Measurements from ENCODE around the gene BTN3A1. TPM values are rescaled to one million over a fixed set of nuclear protein-coding genes. Genes with fewer than 3 reads are reported as not detected.
"Not testable (repeated sequence)": the region's sequence is repeated elsewhere in the genome, so short reads cannot be mapped to it uniquely, and the experiment has no call there.

Gene BTN3A1
- total RNA-seq, 4 donors from 2014 or later, result 5.3 to 12.9 (median 6.9) TPM

DNA sequence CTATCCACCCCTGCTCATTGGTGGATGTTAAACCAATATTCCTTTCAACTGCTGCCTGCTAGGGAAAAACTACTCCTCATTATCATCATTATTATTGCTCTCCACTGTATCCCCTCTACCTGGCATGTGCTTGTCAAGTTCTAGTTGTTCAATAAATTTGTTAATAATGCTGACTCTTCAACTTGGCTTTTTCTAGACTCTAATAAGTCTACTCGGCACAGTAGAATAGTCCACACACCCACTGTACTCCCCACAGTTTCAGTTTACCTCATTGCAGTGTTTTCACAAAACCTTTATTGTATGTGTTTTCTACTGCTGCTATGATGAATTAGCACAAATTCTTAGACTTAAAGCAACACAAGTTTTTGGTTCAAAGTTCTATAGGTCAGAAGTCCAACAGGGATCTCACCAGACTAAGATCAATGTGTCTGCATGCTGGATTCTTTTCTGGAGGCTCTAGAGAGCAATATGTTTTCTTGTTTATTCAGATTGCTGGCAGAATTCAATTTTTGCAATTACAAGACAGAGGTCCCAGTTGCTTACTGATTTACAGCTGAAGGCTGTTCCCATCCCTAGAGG is 13.1 kb downstream of the BTN3A1 start:
- Histone ChIP-seq H3K4me1 (peaks cover 0 to 2% (median under 1%) of the 10 kb centered on the region in 4 donors), H3K27ac (replicated peaks in 1 of 4) (no peak overlapping the region), H3K27me3 (no peaks in the 10 kb centered on the region), H3K9me3 (no peaks in the 10 kb centered on the region), H3K4me3 (no peak overlapping the region), H3K36me3 (peaks cover 0 to 36% (median 17%) of the 10 kb centered on the region in 4 donors)
- TF ChIP-seq EP300 (IDR thresholded peaks at IDR 0.05) (no peak), POLR2AphosphoS5 (IDR thresholded peaks at IDR 0.05) (no peak), CTCF (IDR thresholded peaks at IDR 0.05) (no peak), POLR2A (IDR thresholded peaks at IDR 0.05; ENCODE audit: low read depth) (no peak)
- WGBS, result 89% methylated on average over 1 of the region's 1 CpG
- no peak for DNase-seq (ENCODE audit: extremely low spot score)
- intact Hi-C loops (cut with DNase I), result no loop called here

GRCh38 chr6:26415791-26416190 is 13.7 kb downstream of the BTN3A1 start:
- H3K27ac ChIP-seq (replicated peaks in 1 of 4), result no peak overlapping the region
- WGBS, result 88% methylated on average over 2 of the region's 2 CpGs
- peaks cover 5 to 9% (median 6%) of the 10 kb centered on the region in 4 donors for H3K4me1 ChIP-seq
- no peak overlapping the region for H3K4me3 ChIP-seq
- peaks cover 0 to 29% (median 15%) of the 10 kb centered on the region in 4 donors for H3K36me3 ChIP-seq
- no peak for TF ChIP-seq POLR2A (IDR thresholded peaks at IDR 0.05; ENCODE audit: low read depth)
- no peak for TF ChIP-seq EP300 (IDR thresholded peaks at IDR 0.05)
- no peak for TF ChIP-seq CTCF (IDR thresholded peaks at IDR 0.05)
- TF ChIP-seq POLR2AphosphoS5 (IDR thresholded peaks at IDR 0.05), result no peak
- H3K27me3 ChIP-seq, result no peaks in the 10 kb centered on the region
- H3K9me3 ChIP-seq, result no peaks in the 10 kb centered on the region
- no peak for DNase-seq (ENCODE audit: extremely low spot score)
- intact Hi-C loops (cut with DNase I), result no loop called here

- TF ChIP-seq CTCF (IDR thresholded peaks at IDR 0.05), result no peak
- TF ChIP-seq POLR2A (IDR thresholded peaks at IDR 0.05; ENCODE audit: low read depth), result no peak
- no peak for TF ChIP-seq POLR2AphosphoS5 (IDR thresholded peaks at IDR 0.05)
- no peak for TF ChIP-seq EP300 (IDR thresholded peaks at IDR 0.05)
- Histone ChIP-seq H3K27me3 (no peaks in the 10 kb centered on the region), H3K9me3 (no peaks in the 10 kb centered on the region), H3K27ac (replicated peaks in 1 of 4) (no peak overlapping the region), H3K4me1 (peaks cover 8 to 12% (median 9%) of the 10 kb centered on the region in 4 donors), H3K4me3 (no peak overlapping the region), H3K36me3 (peaks cover 0 to 24% (median 12%) of the 10 kb centered on the region in 4 donors)
- no peak for DNase-seq (ENCODE audit: extremely low spot score)
- intact Hi-C loops (cut with DNase I), result no loop called here
- WGBS, result 83% methylated on average over 1 of the region's 1 CpG
These were observed 14.2 kb downstream of the BTN3A1 start for GRCh38 chr6:26416288-26416687.

- H3K4me3 ChIP-seq; H3K27ac ChIP-seq (replicated peaks in 1 of 4); DNase-seq (ENCODE audit: extremely low spot score); intact Hi-C loops (cut with DNase I); H3K27me3 ChIP-seq; H3K36me3 ChIP-seq; H3K9me3 ChIP-seq: not testable (repeated sequence)
- 93% methylated on average over 2 of the region's 2 CpGs for WGBS
- peaks cover 11 to 24% (median 20%) of the 10 kb centered on the region in 4 donors for H3K4me1 ChIP-seq
These were observed 16.0 kb downstream of the BTN3A1 start for GRCh38 chr6:26418077-26418476.

GRCh38 chr6:26418795-26419194 is 16.7 kb downstream of the BTN3A1 start:
- H3K36me3 ChIP-seq; H3K27me3 ChIP-seq; intact Hi-C loops (cut with DNase I); H3K27ac ChIP-seq (replicated peaks in 1 of 4); DNase-seq (ENCODE audit: extremely low spot score); H3K4me3 ChIP-seq; H3K9me3 ChIP-seq: not testable (repeated sequence)
- peaks cover 12 to 31% (median 22%) of the 10 kb centered on the region in 4 donors for H3K4me1 ChIP-seq
- WGBS, result 99% methylated on average over 3 of the region's 3 CpGs

DNA sequence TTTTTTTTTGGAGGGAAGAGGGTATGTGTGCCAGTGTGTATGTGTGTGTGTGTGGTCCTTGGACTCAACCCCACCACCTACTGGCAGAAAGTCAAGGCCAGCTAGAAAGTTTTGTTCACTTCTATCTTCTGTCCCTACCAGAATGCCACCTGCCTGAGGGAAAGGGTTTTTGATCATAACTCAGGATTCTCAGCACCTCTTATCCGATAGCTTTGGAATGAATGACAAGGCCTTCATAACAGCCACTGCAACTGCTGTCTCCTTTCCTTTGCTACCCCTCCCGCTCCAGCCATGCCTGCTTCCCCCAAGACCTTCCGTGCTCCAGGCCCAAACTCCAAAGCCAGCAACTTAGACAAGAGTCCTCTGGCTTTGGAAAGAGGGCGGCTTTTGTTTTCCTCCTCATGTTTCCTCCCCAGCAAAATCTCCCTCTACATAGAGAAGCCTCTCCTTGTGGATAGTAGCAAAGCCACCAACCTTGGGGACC is 18.7 kb downstream of the BTN3A1 start:
- Histone ChIP-seq H3K4me1 (peaks cover 21 to 49% (median 31%) of the 10 kb centered on the region in 4 donors), H3K4me3 (peak overlapping the region; percentile 66 to 88 (median 78)), H3K9me3 (no peaks in the 10 kb centered on the region), H3K27me3 (no peaks in the 10 kb centered on the region), H3K36me3 (no peaks in the 10 kb centered on the region), H3K27ac (replicated peaks in 1 of 4) (peak overlapping the region; percentile 80 to 95 (median 84))
- no peak for TF ChIP-seq POLR2AphosphoS5 (IDR thresholded peaks at IDR 0.05)
- no peak for TF ChIP-seq POLR2A (IDR thresholded peaks at IDR 0.05; ENCODE audit: low read depth)
- TF ChIP-seq EP300 (IDR thresholded peaks at IDR 0.05), result no peak
- peak in 2 of 3 experiments; percentile 8 to 21 for TF ChIP-seq CTCF (IDR thresholded peaks at IDR 0.05)
- 36% methylated on average over 4 of the region's 4 CpGs for WGBS
- no peak for DNase-seq (ENCODE audit: extremely low spot score)
- intact Hi-C loops (cut with DNase I), result loop anchor here (5.0 kb wide), 1 partner anchor 52 kb away; no protein-coding TSS in a partner anchor

All from esophagus muscularis mucosa (tissue), 4 donors.